HEK293 (cell line): ENCODE results near the gene DOCK7.

ENCODE experiments used
- CTCF ChIA-PET: fragments of 350-600 bp; formaldehyde crosslinking; extraction: SDS; loops from one replicate; lab custom pipeline; 2021; ENCODE audit warnings: antibody characterized with exemption; lab: Yijun Ruan, JAX
- POLR2A ChIA-PET: fragments of 300-600 bp; formaldehyde crosslinking; extraction: SDS; loops from one replicate; lab custom pipeline; 2020; ENCODE audit warnings: antibody characterized with exemption, inconsistent platforms; lab: Yijun Ruan, JAX
- H3K27ac ChIP-seq: fragments of 200-500 bp; sonication (Bioruptor generic); 2 replicates; pipeline ENCODE4 v1.5.1; 2014; ENCODE audit warnings: low read depth, low read length, control low read depth, inconsistent platforms; ENCODE audit errors: extremely low read depth
- H3K36me3 ChIP-seq, 2 experiments: fragments of 200-500 bp in 1 of 2; sonication (Bioruptor generic) in 1 of 2; 1 replicate in 1 of 2; 2 replicates in 1 of 2; pipeline ENCODE4 v1.5.1; 2014 to 2017; ENCODE audit warnings: inconsistent platforms in 2 of 2, low read length in 2 of 2; ENCODE audit not compliant: control insufficient read depth in 2 of 2, insufficient read depth in 1 of 2
- H3K4me1 ChIP-seq: fragments of 200-500 bp; sonication (Bioruptor generic); 2 replicates; pipeline ENCODE4 v1.5.1; 2014; ENCODE audit warnings: mild to moderate bottlenecking, low read length, inconsistent platforms; ENCODE audit not compliant: control insufficient read depth, insufficient read depth
- H3K4me3 ChIP-seq: 2 replicates; pipeline ENCODE4 v1.5.1; 2011; ENCODE audit warnings: low read depth, mild to moderate bottlenecking, control low read depth, low read length, moderate library complexity
- H3K9me3 ChIP-seq: fragments of 200-500 bp; sonication (Bioruptor generic); 2 replicates; pipeline ENCODE4 v1.5.1; 2014; ENCODE audit warnings: low read depth, low read length, inconsistent platforms; ENCODE audit not compliant: control insufficient read depth, insufficient read depth
- AEBP2 ChIP-seq: fragments of 450-650 bp; formaldehyde crosslinking; IDR thresholded peaks from 2 replicates; pipeline ENCODE4 v1.5.1; 2016; ENCODE audit warnings: missing biosample characterization, missing genetic modification characterization, borderline replicate concordance
- BCL11B ChIP-seq: fragments of 450-650 bp; formaldehyde crosslinking; IDR thresholded peaks from 2 replicates; pipeline ENCODE4 v1.5.1; 2016; ENCODE audit warnings: low read depth, missing biosample characterization, missing genetic modification characterization
- GFI1B ChIP-seq: fragments of 450-650 bp; formaldehyde crosslinking; IDR thresholded peaks from 2 replicates; pipeline ENCODE4 v1.5.1; 2016; ENCODE audit warnings: missing biosample characterization, missing genetic modification characterization
- HIC1 ChIP-seq: fragments of 450-650 bp; formaldehyde crosslinking; IDR thresholded peaks from 2 replicates; pipeline ENCODE4 v1.5.1; 2016; ENCODE audit warnings: missing biosample characterization, missing genetic modification characterization
- KLF16 ChIP-seq: fragments of 450-650 bp; formaldehyde crosslinking; IDR thresholded peaks from 2 replicates; pipeline ENCODE4 v1.5.1; 2017; ENCODE audit warnings: missing biosample characterization, missing genetic modification characterization
- PBX3 ChIP-seq: sonication (generic); formaldehyde crosslinking; IDR thresholded peaks from 2 replicates; pipeline ENCODE4 v1.8.1; 2022; ENCODE audit warnings: mild to moderate bottlenecking, moderate library complexity, missing genetic modification reagents
- PRDM10 ChIP-seq: fragments of 450-650 bp; formaldehyde crosslinking; IDR thresholded peaks from 2 replicates; pipeline ENCODE4 v1.5.1; 2016; ENCODE audit warnings: missing biosample characterization, missing genetic modification characterization
- SALL2 ChIP-seq: fragments of 450-650 bp; formaldehyde crosslinking; IDR thresholded peaks from 2 replicates; pipeline ENCODE4 v1.5.0; 2017; ENCODE audit warnings: missing biosample characterization, mild to moderate bottlenecking, missing genetic modification characterization, borderline replicate concordance
- SP3 ChIP-seq: fragments of 450-650 bp; formaldehyde crosslinking; IDR thresholded peaks from 2 replicates; pipeline ENCODE4 v1.5.1; 2016; ENCODE audit warnings: missing biosample characterization, missing genetic modification characterization
- ZFP37 ChIP-seq: fragments of 450-650 bp; formaldehyde crosslinking; IDR thresholded peaks from 2 replicates; pipeline ENCODE4 v1.5.1; 2016; ENCODE audit warnings: missing biosample characterization, missing genetic modification characterization
- ZNF121 ChIP-seq: fragments of 450-650 bp; formaldehyde crosslinking; IDR thresholded peaks from 2 replicates; pipeline ENCODE4 v1.5.1; 2016; ENCODE audit warnings: missing biosample characterization, missing genetic modification characterization
- ZNF169 ChIP-seq: fragments of 450-650 bp; formaldehyde crosslinking; IDR thresholded peaks from 2 replicates; pipeline ENCODE4 v1.5.1; 2016; ENCODE audit warnings: missing biosample characterization, missing genetic modification characterization
- ZNF23 ChIP-seq: fragments of 450-650 bp; formaldehyde crosslinking; IDR thresholded peaks from 2 replicates; pipeline ENCODE4 v1.5.1; 2016; ENCODE audit warnings: missing biosample characterization, missing genetic modification characterization, borderline replicate concordance
- ZNF280C ChIP-seq: fragments of 450-650 bp; formaldehyde crosslinking; IDR thresholded peaks from 2 replicates; pipeline ENCODE4 v1.5.1; 2016; ENCODE audit warnings: missing biosample characterization, missing genetic modification characterization
- ZNF302 ChIP-seq: fragments of 450-650 bp; formaldehyde crosslinking; IDR thresholded peaks from 2 replicates; pipeline ENCODE4 v1.5.1; 2016; ENCODE audit warnings: missing biosample characterization, missing genetic modification characterization, low read depth
- ZNF394 ChIP-seq: fragments of 450-650 bp; formaldehyde crosslinking; IDR thresholded peaks from 2 replicates; pipeline ENCODE4 v1.5.1; 2016; ENCODE audit warnings: missing biosample characterization, missing genetic modification characterization, mild to moderate bottlenecking, moderate library complexity, borderline replicate concordance
- ZNF501 ChIP-seq: fragments of 450-650 bp; formaldehyde crosslinking; IDR thresholded peaks from 2 replicates; pipeline ENCODE4 v1.5.1; 2016; ENCODE audit warnings: missing biosample characterization, missing genetic modification characterization
- ZNF558 ChIP-seq: fragments of 450-650 bp; formaldehyde crosslinking; IDR thresholded peaks from 2 replicates; pipeline ENCODE4 v1.5.1; 2016; ENCODE audit warnings: missing biosample characterization, missing genetic modification characterization
- ZNF571 ChIP-seq: fragments of 450-650 bp; formaldehyde crosslinking; IDR thresholded peaks from 2 replicates; pipeline ENCODE4 v1.5.0; 2017; ENCODE audit warnings: missing biosample characterization, missing genetic modification characterization
- ZNF830 ChIP-seq: fragments of 450-650 bp; IDR thresholded peaks from 2 replicates; pipeline ENCODE4 v1.5.0; 2018; ENCODE audit warnings: missing biosample characterization, missing genetic modification characterization, low read depth, mild to moderate bottlenecking, moderate library complexity
- ZSCAN18 ChIP-seq: fragments of 450-650 bp; formaldehyde crosslinking; IDR thresholded peaks from 2 replicates; pipeline ENCODE4 v1.5.1; 2016; ENCODE audit warnings: missing biosample characterization, missing genetic modification characterization

Gene DOCK7

GRCh38 chr1:62436466-62437272 lies 251.5 kb downstream of the DOCK7 start, which contains the start of gene USP1:
TSS of gene USP1 (plus strand) at chr1:62437049. CDS start at chr1:62439868, 2,819 bp downstream.
- peak within 1 kb of the TSS; percentile 98 for H3K4me3 ChIP-seq
- peak within 1 kb of the TSS; percentile 98 for H3K27ac ChIP-seq
- no peaks in the 10 kb centered on the region for H3K4me1 ChIP-seq
- ChIA-PET POLR2A (interaction anchor here (0.5 to 2.5 kb wide), 6 partner anchors 12 to 261 kb away, joined by 3 to 11 read pairs (median 4); no protein-coding TSS in a partner anchor), CTCF (interaction anchor here (0.5 to 1.8 kb wide), 4 partner anchors 45 to 310 kb away, joined by 3 to 9 read pairs (median 3); no protein-coding TSS in a partner anchor)
- peaks cover 3 to 11% of the 10 kb centered on the region in 2 experiments; a peak in 2 of 3 replicates for H3K36me3 ChIP-seq
- no peaks in the 10 kb centered on the region for H3K9me3 ChIP-seq
- TF ChIP-seq ZNF571 (no peak), SALL2 (no peak), ZNF558 (tag by site-specific recombination) (peak; percentile 67; the same call in 1 of the 2 replicates), ZNF23 (no peak), ZFP37 (peak; percentile 88), BCL11B (tag by site-specific recombination) (no peak), HIC1 (tag by site-specific recombination) (no peak), ZNF169 (tag by site-specific recombination) (no peak), ZNF121 (tag by site-specific recombination) (peak; percentile 13; the same call in 1 of the 2 replicates), ZNF501 (tag by site-specific recombination) (peak; percentile 92; the same call in 1 of the 2 replicates), AEBP2 (tag by site-specific recombination) (no peak), PRDM10 (peak; percentile 70), SP3 (peak; percentile 88; the same call in 1 of the 2 replicates), ZNF302 (tag by site-specific recombination) (no peak; the same call in 1 of the 2 replicates), ZSCAN18 (tag by site-specific recombination) (peak; percentile 90), GFI1B (peak; percentile 7; the same call in 1 of the 2 replicates), KLF16 (peak; percentile 71), ZNF280C (tag by site-specific recombination) (no peak), ZNF830 (tag by site-specific recombination) (no peak), ZNF394 (peak; percentile 65), PBX3 (CRISPR knock-in tag) (no peak; the same call in none of the 2 replicates)
